GM19239 (cell line): ENCODE measurements around the gene NRIP3.
"Not testable (repeated sequence)": the region's sequence is repeated elsewhere in the genome, so short reads cannot be mapped to it uniquely, and the experiment has no call there.

Experiments
- DNase-seq: peaks from one replicate; pipeline ENCODE4 v3.0.0; 2011; ENCODE audit warnings: low spot score; ENCODE audit not compliant: insufficient read length
- FAIRE-seq: peaks from 2 replicates; lab custom pipeline; 2011; peaks lifted over from hg19 to GRCh38; lab: Jason Lieb, UNC

The NRIP3 gene

GRCh38 chr11:8980485-8980884 lies 23.3 kb downstream of the NRIP3 start:
- DNase-seq (no peak), FAIRE-seq (no peak)

- not testable (repeated sequence) for DNase-seq
- peak; percentile 54 for FAIRE-seq
These were observed 24.4 kb downstream of the NRIP3 start for GRCh38 chr11:8979365-8979764.

GRCh38 chr11:8973121-8973520 lies 30.7 kb downstream of the NRIP3 start:
- no peak for FAIRE-seq
- DNase-seq = no peak

GRCh38 chr11:8971924-8972316 lies 31.9 kb downstream of the NRIP3 start:
- no peak for FAIRE-seq
- no peak for DNase-seq

DNA sequence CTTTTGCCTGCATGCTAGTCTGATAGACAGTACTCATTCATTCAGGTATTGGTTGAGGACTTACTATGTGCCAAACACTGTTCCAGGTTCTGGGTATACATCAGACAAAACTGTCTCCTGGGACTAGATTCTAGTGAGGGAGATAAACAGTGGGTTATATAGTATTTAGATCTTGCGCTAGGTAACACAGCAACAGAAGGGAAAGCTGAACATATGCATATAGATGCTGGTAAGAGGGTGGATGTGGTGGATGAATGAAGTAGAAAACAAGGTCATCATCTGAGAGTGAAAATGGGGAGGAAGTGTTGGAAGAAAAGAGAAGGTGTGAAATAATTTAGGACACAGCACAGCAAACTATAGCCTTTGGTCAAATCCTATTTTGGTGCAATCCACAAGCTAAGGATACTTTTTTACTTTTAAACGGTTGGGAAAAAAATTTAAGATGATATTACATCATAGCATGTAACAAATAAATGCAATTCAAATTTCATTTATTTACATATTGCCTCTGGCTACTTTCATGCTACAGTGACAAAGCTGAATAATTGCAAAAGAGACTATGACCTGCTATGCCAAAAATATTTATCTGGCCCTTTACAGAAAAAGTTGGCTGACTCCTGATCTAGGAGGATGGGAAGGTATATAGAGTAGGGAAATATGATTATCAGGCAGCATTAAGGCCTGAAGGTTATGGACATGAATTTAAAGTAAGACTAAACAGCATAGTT lies 32.4 kb downstream of the NRIP3 start:
- no peak for FAIRE-seq
- DNase-seq = no peak

DNA sequence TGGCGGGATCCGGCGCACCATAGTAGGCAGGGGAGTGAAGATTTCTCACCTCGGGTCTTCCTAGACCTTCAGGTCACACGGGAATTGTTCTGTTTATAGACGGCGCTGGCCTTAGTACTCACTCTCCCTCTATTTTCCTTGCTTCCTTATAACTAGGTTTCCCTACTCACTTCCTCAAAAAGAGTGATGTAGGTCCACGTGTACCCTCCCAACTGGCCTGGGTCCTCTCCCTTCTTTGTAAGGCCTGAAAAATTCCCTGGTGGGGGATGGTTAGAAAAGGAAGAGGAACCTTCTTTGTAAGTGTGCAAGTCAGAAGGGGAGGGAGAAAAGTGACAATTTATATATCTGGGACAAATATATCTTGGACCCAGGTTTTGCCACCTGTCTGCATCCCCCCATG lies 36.6 kb downstream of the NRIP3 start:
- no peak for FAIRE-seq
- no peak for DNase-seq

DNA sequence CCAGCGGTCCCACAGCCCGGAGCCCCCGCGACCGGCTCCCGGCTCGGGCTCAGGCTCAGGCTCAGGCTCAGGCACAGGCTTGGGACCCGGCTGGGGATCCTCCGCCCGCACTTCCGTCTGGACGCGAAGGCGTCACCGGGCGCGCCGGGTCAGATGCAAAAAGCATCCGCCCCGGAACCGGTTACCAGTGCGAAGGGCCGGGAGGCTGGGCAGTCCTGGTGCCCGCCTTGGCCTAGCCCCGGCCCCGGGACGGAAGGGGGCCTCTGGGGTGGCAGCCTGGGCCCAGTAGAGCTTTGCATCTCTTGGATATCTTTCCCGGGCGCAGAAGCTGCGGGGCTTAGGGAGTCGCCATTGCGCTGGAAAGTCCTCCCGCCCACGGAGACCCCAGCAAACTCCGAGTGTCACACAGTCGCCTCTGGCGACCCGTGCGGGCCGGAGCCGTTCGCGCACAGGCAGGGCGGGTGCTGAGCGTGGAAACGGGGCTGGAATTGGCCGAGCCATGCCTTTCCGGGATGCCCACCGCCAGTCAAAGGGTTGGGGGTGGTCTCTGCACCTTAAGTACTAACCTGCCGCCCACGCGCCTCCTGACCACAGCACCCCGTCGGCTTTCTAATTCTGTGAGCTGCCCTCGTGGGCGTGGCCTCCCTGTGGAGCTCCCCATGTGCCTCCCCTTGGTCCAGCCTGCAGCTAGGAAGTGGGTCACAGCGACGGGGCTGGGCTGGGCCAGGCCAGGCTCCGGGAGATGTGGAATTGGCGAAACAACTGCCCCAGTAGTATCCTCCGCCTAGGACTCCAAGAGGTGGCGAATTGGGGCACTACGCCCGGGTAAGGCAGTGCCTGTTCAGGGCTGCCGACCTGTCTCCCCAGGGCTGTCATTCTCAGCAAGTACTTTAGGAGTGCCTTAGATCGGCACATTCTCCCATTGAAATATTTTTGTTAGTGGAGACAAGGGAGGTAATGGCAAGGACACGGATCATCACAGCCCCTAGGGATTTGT lies 39.2 kb downstream of the NRIP3 start, which contains the start of gene TMEM9B:
Gene TMEM9B (minus strand): TSS at position 119 of the 997 bp plus-strand sequence. CDS start 129 bp downstream, outside the sequence.
- FAIRE-seq (peak; percentile 91), DNase-seq (peak; percentile 66)

DNA sequence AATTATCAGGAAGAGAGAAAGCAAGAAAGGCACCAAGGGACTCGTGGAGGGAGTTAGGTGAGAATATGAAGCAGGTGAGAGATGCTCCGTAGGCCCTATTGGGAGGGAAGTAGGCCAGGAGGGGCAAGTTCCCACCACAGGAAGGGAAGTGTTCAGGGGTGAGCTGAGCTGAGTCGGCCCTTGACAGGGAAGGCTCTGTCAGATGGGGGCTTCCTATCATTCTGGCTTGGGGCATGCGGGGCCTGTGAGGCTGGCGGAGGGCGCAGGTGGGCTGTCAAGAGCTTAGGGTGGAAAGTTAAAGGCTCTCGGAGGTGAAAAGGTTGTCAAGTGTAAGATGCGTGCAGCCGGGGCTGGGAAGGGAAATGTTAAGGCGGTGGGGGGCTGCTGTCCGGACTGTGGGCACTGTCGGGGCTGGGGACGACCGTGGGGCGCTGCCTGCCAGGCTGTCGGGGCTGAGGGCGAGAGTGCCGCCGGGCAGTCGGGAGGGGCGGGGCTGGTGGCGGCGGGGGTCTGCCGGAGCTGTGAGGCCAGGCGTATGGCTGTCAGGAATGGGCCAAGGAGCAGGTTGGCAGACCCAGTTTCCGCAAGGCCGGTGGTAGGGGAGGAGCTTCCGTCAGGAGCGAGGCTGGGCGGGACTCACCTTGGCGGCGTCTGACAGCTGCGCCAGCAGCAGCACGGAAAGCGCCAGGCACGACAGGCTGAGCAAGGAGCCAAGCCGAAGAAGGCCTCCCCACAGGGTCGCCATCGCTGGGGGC lies 40.1 kb downstream of the NRIP3 start:
- DNase-seq (peak; percentile 64), FAIRE-seq (peak; percentile 89)

DNA sequence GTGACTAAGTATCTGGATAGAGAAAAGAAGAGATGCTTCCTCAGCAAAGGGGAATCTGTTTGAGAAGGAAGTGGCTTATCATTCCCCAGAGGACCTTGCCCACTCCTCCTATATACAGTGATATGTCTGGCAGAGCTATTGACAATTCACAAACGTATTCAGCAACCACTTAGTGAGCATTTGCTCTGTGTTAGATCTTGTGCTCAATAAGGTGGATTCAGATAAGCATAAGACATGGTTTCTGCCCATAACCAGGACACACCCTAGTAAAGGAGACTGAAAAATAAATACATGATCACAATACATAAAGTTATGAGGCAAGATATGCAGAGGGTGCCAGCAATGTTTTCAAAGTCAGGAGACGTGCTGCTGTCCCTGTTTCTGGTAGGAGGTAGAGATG lies 41.0 kb downstream of the NRIP3 start:
- FAIRE-seq = peak; percentile 44

GRCh38 chr11:8961401-8961800 lies 42.4 kb downstream of the NRIP3 start:
- FAIRE-seq = no peak
- no peak for DNase-seq

More for the DNA sequence above, 41.0 kb downstream of the NRIP3 start:
- DNase-seq = no peak

GRCh38 chr11:8959546-8960166 lies 44.1 kb downstream of the NRIP3 start:
- FAIRE-seq (peak; percentile 93), DNase-seq (peak; percentile 68)

- no peak for DNase-seq
- no peak for FAIRE-seq
These were observed 46.9 kb downstream of the NRIP3 start for GRCh38 chr11:8956860-8957259.

GRCh38 chr11:8948886-8949285 lies 54.9 kb downstream of the NRIP3 start:
- FAIRE-seq = no peak

GRCh38 chr11:8947230-8947943 lies 56.4 kb downstream of the NRIP3 start:
- FAIRE-seq (no peak), DNase-seq (no peak)

More at GRCh38 chr11:8948886-8949285, 54.9 kb downstream of the NRIP3 start:
- no peak for DNase-seq

DNA sequence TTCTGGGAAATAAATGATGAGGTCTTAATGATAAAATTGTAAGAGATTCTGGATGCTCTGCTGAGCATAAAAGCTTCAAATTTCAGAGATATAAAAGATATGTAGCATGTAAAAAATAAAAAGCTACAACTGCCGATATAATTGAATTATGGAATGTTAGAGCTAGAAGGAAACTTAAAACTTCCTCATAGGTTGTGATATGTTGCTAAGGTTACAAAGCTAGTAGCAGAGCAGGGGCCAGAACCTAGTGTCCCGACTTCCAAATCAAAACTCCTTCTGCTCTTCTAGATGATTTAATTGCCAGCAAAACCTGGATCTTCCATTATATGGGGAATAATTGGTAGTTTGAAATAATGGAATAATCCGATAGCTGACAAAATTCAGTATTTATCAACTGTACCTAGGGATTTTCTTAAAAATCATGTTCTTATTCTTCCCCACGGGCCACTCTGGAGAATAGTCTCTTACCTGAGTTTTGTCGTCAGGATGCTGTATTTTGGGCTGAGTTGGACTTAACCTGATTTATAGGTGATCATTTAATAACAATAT lies 61.2 kb downstream of the NRIP3 start, which contains the start of gene ASCL3:
Gene ASCL3 (minus strand): TSS at position 499 of the 549 bp plus-strand sequence. CDS start 4,855 bp downstream, outside the sequence.
- DNase-seq (no peak), FAIRE-seq (no peak)

GRCh38 chr11:8941341-8942103 lies 62.3 kb downstream of the NRIP3 start:
- FAIRE-seq = no peak
- no peak for DNase-seq

DNA sequence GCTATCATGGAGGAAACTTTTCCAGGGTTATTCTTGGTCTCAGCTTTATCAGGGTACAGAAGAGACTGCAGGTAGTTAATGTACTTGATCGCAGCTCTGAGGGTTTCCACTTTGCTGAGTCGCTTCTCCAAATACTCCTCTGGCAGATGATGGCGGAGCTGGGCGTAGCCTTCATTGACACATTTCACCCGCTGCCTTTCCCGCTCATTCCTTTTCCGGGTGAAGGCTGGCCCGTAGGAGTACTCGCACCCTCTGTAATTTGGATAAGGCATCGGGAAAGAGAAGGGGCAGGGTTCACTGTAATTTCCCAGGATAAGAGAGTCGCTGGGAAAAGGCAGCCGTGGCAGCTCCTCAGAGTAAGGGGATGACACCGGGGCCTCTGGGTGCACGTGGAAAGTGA lies 66.1 kb downstream of the NRIP3 start:
- FAIRE-seq (no peak), DNase-seq (no peak)

DNA sequence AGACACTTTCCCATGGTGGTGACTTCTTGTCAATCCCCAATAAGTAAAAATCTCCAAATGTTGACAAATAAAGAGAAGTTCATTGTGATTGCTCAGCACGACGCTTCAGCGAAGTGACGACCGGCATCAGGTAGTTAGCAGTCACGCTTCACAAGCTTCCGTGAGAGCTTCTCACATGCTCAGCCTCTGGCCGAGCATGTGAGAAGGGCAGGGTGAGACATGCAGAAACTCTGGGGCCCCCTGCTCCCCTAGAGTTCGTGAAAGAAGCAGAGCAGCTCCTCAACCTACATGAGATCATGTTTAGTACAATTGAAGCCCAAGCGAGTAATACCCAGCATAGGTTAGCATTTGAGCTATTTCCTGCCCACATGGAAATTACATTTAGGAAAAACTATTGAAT lies 66.6 kb downstream of the NRIP3 start:
- DNase-seq = no peak
- no peak for FAIRE-seq
